Measurements from ENCODE around the gene ARHGAP1.

The ARHGAP1 gene

GRCh38 chr11:46677169-46677568 lies 23.2 kb downstream of the ARHGAP1 start:
- FAIRE-seq (no peak), DNase-seq (ENCODE audit: insufficient read length, low spot score) (no peak)
- TF ChIP-seq, protein P1, sequence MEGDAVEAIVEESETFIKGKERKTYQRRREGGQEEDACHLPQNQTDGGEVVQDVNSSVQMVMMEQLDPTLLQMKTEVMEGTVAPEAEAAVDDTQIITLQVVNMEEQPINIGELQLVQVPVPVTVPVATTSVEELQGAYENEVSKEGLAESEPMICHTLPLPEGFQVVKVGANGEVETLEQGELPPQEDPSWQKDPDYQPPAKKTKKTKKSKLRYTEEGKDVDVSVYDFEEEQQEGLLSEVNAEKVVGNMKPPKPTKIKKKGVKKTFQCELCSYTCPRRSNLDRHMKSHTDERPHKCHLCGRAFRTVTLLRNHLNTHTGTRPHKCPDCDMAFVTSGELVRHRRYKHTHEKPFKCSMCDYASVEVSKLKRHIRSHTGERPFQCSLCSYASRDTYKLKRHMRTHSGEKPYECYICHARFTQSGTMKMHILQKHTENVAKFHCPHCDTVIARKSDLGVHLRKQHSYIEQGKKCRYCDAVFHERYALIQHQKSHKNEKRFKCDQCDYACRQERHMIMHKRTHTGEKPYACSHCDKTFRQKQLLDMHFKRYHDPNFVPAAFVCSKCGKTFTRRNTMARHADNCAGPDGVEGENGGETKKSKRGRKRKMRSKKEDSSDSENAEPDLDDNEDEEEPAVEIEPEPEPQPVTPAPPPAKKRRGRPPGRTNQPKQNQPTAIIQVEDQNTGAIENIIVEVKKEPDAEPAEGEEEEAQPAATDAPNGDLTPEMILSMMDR (IDR thresholded peaks at IDR 0.05; ENCODE audit: insufficient read depth, missing control alignments), result no peak

- no peak for DNase-seq (ENCODE audit: insufficient read length, low spot score)
- TF ChIP-seq, protein P1 (IDR thresholded peaks at IDR 0.05; ENCODE audit: insufficient read depth, missing control alignments), result no peak
- FAIRE-seq, result no peak
Measured at GRCh38 chr11:46676436-46677158, 23.8 kb downstream of the ARHGAP1 start.

DNA sequence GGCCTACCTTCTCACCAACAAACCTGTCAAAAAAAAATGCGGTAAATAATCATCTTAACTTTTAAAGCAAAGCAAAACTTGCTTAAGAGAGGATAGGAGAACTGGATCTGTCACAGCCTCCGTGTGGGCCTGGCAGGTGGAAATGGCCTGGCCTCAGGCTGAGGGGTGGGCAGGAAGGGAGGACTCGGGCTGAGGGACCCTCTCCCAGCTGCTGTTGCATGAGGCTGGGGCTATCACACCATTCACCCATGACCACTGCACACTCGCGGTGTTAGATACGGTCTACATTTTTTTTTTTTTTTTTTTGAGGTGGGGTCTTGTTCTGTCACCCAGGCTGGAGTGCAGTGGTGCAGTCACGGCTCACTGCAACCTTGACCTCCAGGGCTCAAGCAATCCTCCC lies 24.5 kb downstream of the ARHGAP1 start:
- DNase-seq (ENCODE audit: insufficient read length, low spot score), result no peak
- no peak for FAIRE-seq
- TF ChIP-seq, protein P1 (IDR thresholded peaks at IDR 0.05; ENCODE audit: insufficient read depth, missing control alignments), result no peak

- DNase-seq (ENCODE audit: insufficient read length, low spot score), result no peak
- TF ChIP-seq, protein P1 (IDR thresholded peaks at IDR 0.05; ENCODE audit: insufficient read depth, missing control alignments), result no peak
- no peak for FAIRE-seq
Measured at GRCh38 chr11:46675288-46675851, 25.0 kb downstream of the ARHGAP1 start.

DNA sequence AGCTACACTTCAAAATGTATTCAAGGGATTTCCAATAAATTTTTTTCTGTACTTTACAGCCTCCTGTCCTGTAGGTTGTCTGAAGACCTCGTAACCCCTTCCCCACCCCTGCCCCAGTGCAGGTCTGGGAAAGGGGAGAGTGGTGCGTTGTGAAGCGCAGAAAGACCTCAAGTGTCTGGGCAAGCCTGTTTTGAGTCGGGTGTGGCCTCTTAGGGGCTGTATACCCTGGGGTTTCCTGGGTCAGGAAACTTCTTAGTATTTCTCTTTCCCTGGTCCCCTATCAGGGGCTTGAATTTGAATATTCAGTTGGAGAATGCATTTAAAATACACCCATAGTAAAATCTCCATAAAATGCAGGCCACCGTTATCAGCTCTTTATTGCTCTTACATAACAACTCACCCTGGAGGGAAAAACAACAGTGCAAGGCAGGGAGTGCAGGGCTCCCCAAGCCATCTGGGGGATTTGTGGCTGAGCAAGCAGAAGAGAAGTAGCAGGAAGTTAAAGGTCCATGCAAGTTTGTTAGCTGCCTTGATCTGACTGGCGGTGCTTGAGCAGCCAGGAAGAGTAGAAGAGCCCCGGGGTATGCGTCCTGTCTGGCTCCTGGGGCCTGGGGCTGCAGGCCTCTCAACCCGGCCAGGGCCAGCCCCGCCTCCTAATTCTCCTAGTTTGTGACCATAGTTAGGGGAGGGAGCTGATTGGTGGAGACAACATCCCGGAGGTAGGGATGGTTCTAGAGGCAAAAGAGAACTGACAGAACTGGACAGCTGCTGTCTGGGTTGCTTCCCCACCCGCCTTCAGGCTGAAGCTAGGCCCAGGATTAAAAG lies 25.7 kb downstream of the ARHGAP1 start:
- TF ChIP-seq, protein P1 (IDR thresholded peaks at IDR 0.05; ENCODE audit: insufficient read depth, missing control alignments), result no peak
- DNase-seq (ENCODE audit: insufficient read length, low spot score) (no peak), FAIRE-seq (no peak)

DNA sequence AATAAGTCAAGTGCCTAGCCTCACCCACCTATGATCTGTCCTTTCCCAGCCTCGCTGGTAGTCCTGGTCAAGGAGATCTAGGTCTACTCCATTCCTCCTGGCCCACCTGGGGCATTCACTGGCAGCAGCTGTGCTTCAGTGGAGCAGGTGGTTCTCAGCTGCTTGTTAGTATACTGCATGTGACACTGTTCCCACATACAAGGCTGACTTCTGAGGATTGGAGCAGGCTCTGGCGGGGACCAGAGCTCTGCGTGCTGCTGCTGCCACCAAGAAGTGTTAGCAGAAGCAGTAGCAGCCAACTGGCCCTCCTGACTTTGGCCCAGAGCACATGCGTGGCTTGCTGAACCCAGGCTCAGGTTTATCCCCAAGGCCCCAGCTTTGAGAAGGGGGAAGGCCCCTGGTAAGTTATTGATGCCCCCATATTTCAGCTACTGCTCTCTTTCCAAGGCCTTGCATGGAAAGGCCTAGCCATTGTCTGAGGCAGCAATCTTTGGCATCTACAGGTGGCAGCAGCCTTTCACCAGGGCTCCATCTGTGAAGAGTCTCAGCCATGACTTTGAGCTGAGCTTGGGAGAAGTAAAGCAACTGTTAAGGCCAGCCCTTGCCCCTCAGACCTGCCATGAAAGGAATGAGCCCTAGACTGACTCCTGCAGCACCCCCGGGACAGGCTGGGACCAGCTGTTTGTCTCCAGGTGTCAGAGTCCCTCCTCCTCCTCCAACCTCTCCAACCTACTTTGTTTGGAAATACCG lies 26.5 kb downstream of the ARHGAP1 start:
- DNase-seq (ENCODE audit: insufficient read length, low spot score) (no peak), FAIRE-seq (no peak)

More for the DNA sequence above, 26.5 kb downstream of the ARHGAP1 start:
- TF ChIP-seq, protein P1 (IDR thresholded peaks at IDR 0.05; ENCODE audit: insufficient read depth, missing control alignments), result no peak
